ENCODE results near the gene GALNT17. TPM values are rescaled to one million over a fixed set of nuclear protein-coding genes. Genes with fewer than 3 reads are reported as not detected.

GALNT17 gene
- total and polyA plus RNA-seq, 4 donors = 2.8 to 10.8 (median 7.4) TPM

DNA sequence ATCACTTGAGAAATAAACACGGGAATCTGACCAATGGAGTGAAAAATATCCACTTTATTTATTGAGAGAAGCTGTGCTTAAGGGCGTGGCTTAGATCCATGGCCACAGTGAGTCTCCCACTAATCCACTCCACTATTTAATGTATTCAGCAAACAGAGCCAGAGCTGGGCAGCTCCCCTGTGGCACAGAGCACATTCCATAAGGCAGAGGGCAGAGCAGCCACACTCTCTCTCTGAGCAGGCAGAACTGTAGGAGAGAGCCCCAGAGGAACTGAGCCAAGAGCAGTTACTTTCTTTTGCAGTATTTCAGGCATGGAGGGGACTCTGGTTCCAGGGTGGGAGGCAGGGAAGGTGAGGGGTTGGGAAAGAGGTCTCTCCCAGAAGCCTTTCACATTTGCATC, 106.0 kb downstream of the GALNT17 start:
- ATAC-seq (ENCODE audit: insufficient read depth, low FRiP score) = no peak
- Histone ChIP-seq H3K27ac (ENCODE audit: low read depth in 1 of 2, low read length in 1 of 2) (peak overlapping the region in 1 of 2 donors; percentile 76), H3K9ac (ENCODE audit: insufficient read depth in 1 of 2, low read length in 2 of 2) (no peak overlapping the region)

DNA sequence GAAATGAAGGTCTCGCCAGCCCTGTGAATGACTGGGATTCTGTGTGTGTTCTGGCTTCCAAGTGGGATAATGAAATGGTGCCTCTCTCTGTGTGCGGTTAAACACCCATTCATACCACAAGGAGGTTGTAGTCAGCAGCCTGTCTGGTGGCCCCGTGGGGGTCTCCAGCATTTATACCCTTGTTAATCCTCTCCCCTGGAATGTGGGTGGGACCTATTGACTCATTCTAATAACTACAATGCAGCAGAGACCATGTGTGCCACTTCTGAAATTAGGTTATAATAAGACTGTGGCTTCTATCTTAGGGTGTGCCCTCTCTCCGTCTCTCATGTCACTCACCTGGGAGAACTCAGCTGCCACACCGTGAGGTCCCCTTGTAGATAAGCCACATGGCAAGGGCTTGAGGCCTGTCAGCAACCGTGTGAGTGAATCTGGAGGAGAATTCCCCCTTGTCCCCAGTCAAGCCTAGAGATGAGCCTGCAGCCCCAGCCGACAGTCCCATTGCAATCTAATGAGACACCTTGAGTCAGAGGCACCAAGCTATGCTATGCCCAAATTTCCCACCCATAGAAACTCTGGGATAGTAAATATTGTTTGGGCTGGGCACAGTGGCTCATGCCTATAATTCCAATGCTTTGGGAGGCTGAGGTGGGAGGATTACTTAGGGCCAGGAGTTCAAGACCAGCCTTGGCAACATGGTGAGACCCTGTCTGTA, 106.8 kb downstream of the GALNT17 start:
- H3K27ac ChIP-seq (ENCODE audit: low read depth in 1 of 2, low read length in 1 of 2) = peak overlapping the region in 1 of 2 donors; percentile 76
- WGBS, 2 donors = 78 to 80% methylated on average over 7 of the region's 7 CpGs

More for the DNA sequence above, 106.0 kb downstream of the GALNT17 start:
- Histone ChIP-seq H3K36me3 (ENCODE audit: control insufficient read depth in 4 of 4, insufficient read depth in 4 of 4, low read length in 4 of 4) (no peaks in the 10 kb centered on the region), H3K4me3 (no peak overlapping the region), H3K27me3 (ENCODE audit: control insufficient read depth in 3 of 3, insufficient read depth in 3 of 3, low read length in 2 of 3) (no peaks in the 10 kb centered on the region), H3K4me1 (ENCODE audit: control insufficient read depth in 5 of 5, insufficient read depth in 5 of 5, low read length in 5 of 5) (peaks cover 2 to 23% (median 4%) of the 10 kb centered on the region in 5 donors), H3K9me3 (ENCODE audit: control insufficient read depth in 4 of 4, insufficient read depth in 3 of 4, low read length in 3 of 4) (peaks cover 0 to 3% (median 0%) of the 10 kb centered on the region in 4 donors)
- TF ChIP-seq, protein P1, sequence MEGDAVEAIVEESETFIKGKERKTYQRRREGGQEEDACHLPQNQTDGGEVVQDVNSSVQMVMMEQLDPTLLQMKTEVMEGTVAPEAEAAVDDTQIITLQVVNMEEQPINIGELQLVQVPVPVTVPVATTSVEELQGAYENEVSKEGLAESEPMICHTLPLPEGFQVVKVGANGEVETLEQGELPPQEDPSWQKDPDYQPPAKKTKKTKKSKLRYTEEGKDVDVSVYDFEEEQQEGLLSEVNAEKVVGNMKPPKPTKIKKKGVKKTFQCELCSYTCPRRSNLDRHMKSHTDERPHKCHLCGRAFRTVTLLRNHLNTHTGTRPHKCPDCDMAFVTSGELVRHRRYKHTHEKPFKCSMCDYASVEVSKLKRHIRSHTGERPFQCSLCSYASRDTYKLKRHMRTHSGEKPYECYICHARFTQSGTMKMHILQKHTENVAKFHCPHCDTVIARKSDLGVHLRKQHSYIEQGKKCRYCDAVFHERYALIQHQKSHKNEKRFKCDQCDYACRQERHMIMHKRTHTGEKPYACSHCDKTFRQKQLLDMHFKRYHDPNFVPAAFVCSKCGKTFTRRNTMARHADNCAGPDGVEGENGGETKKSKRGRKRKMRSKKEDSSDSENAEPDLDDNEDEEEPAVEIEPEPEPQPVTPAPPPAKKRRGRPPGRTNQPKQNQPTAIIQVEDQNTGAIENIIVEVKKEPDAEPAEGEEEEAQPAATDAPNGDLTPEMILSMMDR (IDR thresholded peaks at IDR 0.05; ENCODE audit: control extremely low read depth, extremely low read depth) = no peak
- WGBS, 2 donors = 45 to 64% methylated on average over 2 of the region's 2 CpGs
- DNase-seq = peak; percentile 42 to 58 (median 42)

DNA sequence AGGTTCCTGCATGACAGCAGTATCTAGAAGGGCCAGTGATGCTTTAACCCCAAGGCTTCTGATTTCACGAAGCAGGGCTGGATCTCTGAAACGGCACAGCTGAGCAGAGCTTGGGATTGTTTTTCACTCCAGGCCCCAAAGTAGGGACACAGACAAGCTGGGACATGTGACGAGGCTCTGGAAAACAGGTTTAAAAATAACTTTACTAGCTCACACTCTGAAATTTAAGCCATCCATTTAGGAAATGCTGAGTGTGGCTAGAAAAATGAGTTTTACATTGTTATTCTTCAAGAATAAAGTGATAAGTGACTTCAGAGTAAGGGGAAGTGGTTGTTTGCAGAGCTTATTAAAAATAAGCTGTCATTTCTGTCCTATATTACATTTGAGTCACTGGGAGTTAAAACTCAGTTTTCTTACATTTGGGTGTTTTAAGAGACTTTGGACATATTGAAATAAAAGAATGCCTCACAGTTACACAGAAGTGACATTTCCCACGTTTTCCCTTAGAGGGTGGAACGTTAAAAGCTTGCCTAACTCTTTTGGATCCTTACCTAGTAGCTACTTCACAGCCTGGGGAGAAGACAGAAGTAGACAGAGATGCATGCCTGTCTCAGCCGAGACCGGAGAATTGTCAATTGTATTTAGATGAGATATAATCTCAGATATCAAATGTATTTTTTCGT, 107.8 kb downstream of the GALNT17 start:
- H3K4me1 ChIP-seq (ENCODE audit: control insufficient read depth in 5 of 5, insufficient read depth in 5 of 5, low read length in 5 of 5) = peaks cover 2 to 29% (median 8%) of the 10 kb centered on the region in 5 donors
- WGBS, 2 donors = 56 to 64% methylated on average over 8 of the region's 8 CpGs
- H3K36me3 ChIP-seq (ENCODE audit: control insufficient read depth in 4 of 4, insufficient read depth in 4 of 4, low read length in 4 of 4) = no peaks in the 10 kb centered on the region
- H3K9ac ChIP-seq (ENCODE audit: insufficient read depth in 1 of 2, low read length in 2 of 2) = peak overlapping the region in 1 of 2 donors; percentile 4
- peak in 2 of 3 donors; percentile 58 to 80 for DNase-seq
- peak overlapping the region in 1 of 2 donors; percentile 76 for H3K27ac ChIP-seq (ENCODE audit: low read depth in 1 of 2, low read length in 1 of 2)
- no peak for ATAC-seq (ENCODE audit: insufficient read depth, low FRiP score)
- no peak overlapping the region for H3K4me3 ChIP-seq
- peaks cover 0 to 3% (median 0%) of the 10 kb centered on the region in 4 donors for H3K9me3 ChIP-seq (ENCODE audit: control insufficient read depth in 4 of 4, insufficient read depth in 3 of 4, low read length in 3 of 4)
- no peaks in the 10 kb centered on the region for H3K27me3 ChIP-seq (ENCODE audit: control insufficient read depth in 3 of 3, insufficient read depth in 3 of 3, low read length in 2 of 3)
- TF ChIP-seq, protein P1 (IDR thresholded peaks at IDR 0.05; ENCODE audit: control extremely low read depth, extremely low read depth) = no peak

More for the DNA sequence above, 106.8 kb downstream of the GALNT17 start:
- no peak overlapping the region for H3K9ac ChIP-seq (ENCODE audit: insufficient read depth in 1 of 2, low read length in 2 of 2)
- ATAC-seq (ENCODE audit: insufficient read depth, low FRiP score) (no peak), DNase-seq (no peak)
- no peaks in the 10 kb centered on the region for H3K36me3 ChIP-seq (ENCODE audit: control insufficient read depth in 4 of 4, insufficient read depth in 4 of 4, low read length in 4 of 4)
- H3K4me3 ChIP-seq = no peak overlapping the region
- TF ChIP-seq, protein P1 (IDR thresholded peaks at IDR 0.05; ENCODE audit: control extremely low read depth, extremely low read depth) = no peak
- H3K4me1 ChIP-seq (ENCODE audit: control insufficient read depth in 5 of 5, insufficient read depth in 5 of 5, low read length in 5 of 5) = peaks cover 2 to 24% (median 4%) of the 10 kb centered on the region in 5 donors
- H3K9me3 ChIP-seq (ENCODE audit: control insufficient read depth in 4 of 4, insufficient read depth in 3 of 4, low read length in 3 of 4) = peaks cover 0 to 3% (median 0%) of the 10 kb centered on the region in 4 donors
- H3K27me3 ChIP-seq (ENCODE audit: control insufficient read depth in 3 of 3, insufficient read depth in 3 of 3, low read length in 2 of 3) = no peaks in the 10 kb centered on the region

Measured in lung (tissue), 12 donors.